ENCODE measurements around the gene MAP2K6.

- TF ChIP-seq CTCF (IDR thresholded peaks at IDR 0.05; ENCODE audit: extremely low read depth in 1 of 2, insufficient read depth in 1 of 2, low read depth in 1 of 2, low read length in 2 of 2) (peak in 1 of 2 donors; percentile 2), POLR2A (IDR thresholded peaks at IDR 0.05; ENCODE audit: low read depth, low read length) (no peak), POLR2AphosphoS5 (IDR thresholded peaks at IDR 0.05; ENCODE audit: insufficient read depth, low read depth, low read length) (no peak), MYC (IDR thresholded peaks at IDR 0.05; ENCODE audit: low read depth, low read length) (no peak)
Observed at GRCh38 chr17:69506489-69506888, 92.0 kb downstream of the MAP2K6 start.

Measured in endothelial cell of umbilical vein (primary cell).